ENCODE data around the gene CSAD. TPM values are rescaled to one million over a fixed set of nuclear protein-coding genes. Genes with fewer than 3 reads are reported as not detected.

CSAD gene, protein sequence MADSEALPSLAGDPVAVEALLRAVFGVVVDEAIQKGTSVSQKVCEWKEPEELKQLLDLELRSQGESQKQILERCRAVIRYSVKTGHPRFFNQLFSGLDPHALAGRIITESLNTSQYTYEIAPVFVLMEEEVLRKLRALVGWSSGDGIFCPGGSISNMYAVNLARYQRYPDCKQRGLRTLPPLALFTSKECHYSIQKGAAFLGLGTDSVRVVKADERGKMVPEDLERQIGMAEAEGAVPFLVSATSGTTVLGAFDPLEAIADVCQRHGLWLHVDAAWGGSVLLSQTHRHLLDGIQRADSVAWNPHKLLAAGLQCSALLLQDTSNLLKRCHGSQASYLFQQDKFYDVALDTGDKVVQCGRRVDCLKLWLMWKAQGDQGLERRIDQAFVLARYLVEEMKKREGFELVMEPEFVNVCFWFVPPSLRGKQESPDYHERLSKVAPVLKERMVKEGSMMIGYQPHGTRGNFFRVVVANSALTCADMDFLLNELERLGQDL
- 32.2 and 45.4 TPM in 2 replicates for polyA plus RNA-seq (2012; rRNA removed)
- polyA plus RNA-seq (2012; cell fraction: cytosol; rRNA removed): 3.9 and 5.2 TPM in 2 replicates
- polyA plus RNA-seq (2012; cell fraction: nucleus; rRNA removed): 305 and 362 TPM in 2 replicates

DNA sequence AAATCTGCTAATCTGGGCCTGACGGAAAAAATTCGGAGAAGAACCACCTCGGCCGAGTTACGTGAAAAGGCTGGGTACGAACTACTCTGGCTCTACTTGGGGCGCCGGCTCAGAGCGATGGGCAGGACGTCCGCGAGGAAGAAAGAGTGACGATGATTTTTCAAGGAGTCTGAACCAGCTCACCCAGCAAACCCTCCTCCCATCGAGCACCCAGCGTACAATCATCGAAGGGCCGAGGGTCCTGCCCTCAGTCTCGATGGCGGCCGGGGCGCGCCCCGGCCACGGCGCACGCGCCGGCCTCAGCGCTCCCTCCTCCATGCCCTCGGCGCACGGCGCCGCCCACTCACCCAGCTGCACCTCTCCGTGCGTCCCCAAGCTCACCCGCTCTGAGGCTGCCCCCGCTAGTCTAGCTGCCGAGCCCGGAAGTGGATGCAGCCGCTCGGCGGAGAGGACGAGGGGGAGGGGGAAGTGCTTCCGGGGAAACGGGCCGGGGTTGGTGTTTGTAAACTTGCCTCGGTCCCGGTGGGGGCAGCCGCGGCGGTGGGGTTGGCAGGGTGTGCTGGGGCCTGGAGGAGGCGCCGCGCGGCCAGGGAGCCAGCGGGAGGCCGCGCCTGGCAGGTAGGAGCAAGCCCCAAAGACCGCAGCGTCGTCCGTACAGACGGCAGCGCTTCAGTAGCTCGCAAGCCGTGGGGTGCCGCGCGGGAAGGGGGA is at the start of gene CSAD, which contains the start of gene ZNF740:
Gene CSAD (minus strand): TSS at position 706 of the 711 bp plus-strand sequence. CDS start 7,455 bp downstream, outside the sequence.
Gene ZNF740 (plus strand): TSS at position 503 of the 711 bp plus-strand sequence. CDS start 1,262 bp downstream, outside the sequence.
- under 1% methylated on average over 28 of the region's 70 CpGs for WGBS (ENCODE audit: low lambda C conversion rate)
- Histone ChIP-seq H3K9me2 (no peaks in the 10 kb centered on the region), H3K79me2 (ENCODE audit: insufficient read depth) (peaks cover 41% of the 10 kb centered on the region), H3K27me3 (ENCODE audit: insufficient read depth) (no peaks in the 10 kb centered on the region), H3K27ac (ENCODE audit: low read depth in 2 of 2, low read length in 1 of 2) (peak within 1 kb of the TSS; percentile 89 to 97), H3K4me3 (ENCODE audit: low read depth in 2 of 2, low read length in 1 of 2) (peak within 1 kb of the TSS; percentile 77 to 78), H3K4me2 (peak within 1 kb of the TSS; percentile 97), H3K4me1 (ENCODE audit: control insufficient read depth in 1 of 2, insufficient read depth in 2 of 2, low read depth in 1 of 2, low read length in 1 of 2) (peaks cover 17 to 27% of the 10 kb centered on the region in 2 experiments; a peak in 3 of 4 replicates), H3K9me3 (no peaks in the 10 kb centered on the region), H4K20me1 (ENCODE audit: insufficient read depth) (no peaks in the 10 kb centered on the region; the same call in 1 of the 2 replicates), H3K36me3 (replicated peaks in 1 of 2; ENCODE audit: control insufficient read depth in 1 of 2, insufficient read depth in 2 of 2, low read length in 1 of 2) (peaks cover 32 to 33% of the 10 kb centered on the region in 2 experiments), H3F3A (replicated peaks; ENCODE audit: insufficient read depth) (peaks cover 25% of the 10 kb centered on the region), H2AFZ (ENCODE audit: low read depth) (peak within 1 kb of the TSS; percentile 85), H3K9ac (peak within 1 kb of the TSS; percentile 83)
- CTCF ChIA-PET: interaction anchor here (1.1 to 23.1 kb wide), 10 partner anchors 10 to 165 kb away, joined by 3 to 272 read pairs (median 8); partner anchors contain the start of genes AAAS and ESPL1
- POLR2A ChIA-PET: interaction anchor here (0.7 to 2.1 kb wide), 13 partner anchors 9 to 174 kb away, joined by 3 to 12 read pairs (median 4); partner anchors contain the start of genes AAAS, EIF4B, ESPL1 and MYG1
- peak; percentile 98 for DNase-seq
- TF ChIP-seq JUND (IDR thresholded peaks at IDR 0.05) (no peak), MEF2A (IDR thresholded peaks at IDR 0.05; ENCODE audit: borderline replicate concordance, low read depth) (no peak), TAF1 (IDR thresholded peaks at IDR 0.05; ENCODE audit: borderline replicate concordance, low read depth, low read length) (peak; percentile 62; the same call in 1 of the 2 replicates), FOSL2 (IDR thresholded peaks at IDR 0.05; ENCODE audit: borderline replicate concordance, low read depth) (no peak), EP300 (IDR thresholded peaks at IDR 0.05; ENCODE audit: borderline replicate concordance in 1 of 2, low read depth in 1 of 2, low read length in 1 of 2) (0 out of 4 replicates have a peak, but pooled peaks of 1 of the 2 experiments have one; percentile 6), RCOR1 (IDR thresholded peaks at IDR 0.05; ENCODE audit: low read length) (no peak; the same call in 1 of the 2 replicates), SMC3 (IDR thresholded peaks at IDR 0.05; ENCODE audit: low read depth, low read length) (no peak), RXRA (IDR thresholded peaks at IDR 0.05; ENCODE audit: borderline replicate concordance, low read depth) (0 out of 2 replicates have a peak, but pooled peaks have one; percentile 19), FOXM1 (IDR thresholded peaks at IDR 0.05; ENCODE audit: low read depth) (no peak), GATA2 (CRISPR knock-in tag; IDR thresholded peaks at IDR 0.05) (no peak), FOXJ3 (CRISPR knock-in tag; IDR thresholded peaks at IDR 0.05) (no peak), TEAD4 (IDR thresholded peaks at IDR 0.05; ENCODE audit: borderline replicate concordance, insufficient read depth) (no peak), RAD21 (IDR thresholded peaks at IDR 0.05; ENCODE audit: low read length) (no peak), ELF1 (IDR thresholded peaks at IDR 0.05) (peak; percentile 83), RFX5 (IDR thresholded peaks at IDR 0.05; ENCODE audit: low read length) (no peak), YY1 (IDR thresholded peaks at IDR 0.05; ENCODE audit: low read depth) (peak; percentile 95), POLR2AphosphoS5 (IDR thresholded peaks at IDR 0.05; ENCODE audit: low read depth, low read length) (peak; percentile 66), NFIC (IDR thresholded peaks at IDR 0.05; ENCODE audit: borderline replicate concordance) (no peak), SIN3A (IDR thresholded peaks at IDR 0.05; ENCODE audit: borderline replicate concordance, low read depth, low read length) (no peak), NRF1 (IDR thresholded peaks at IDR 0.05; ENCODE audit: low read depth, low read length) (peak; percentile 95), GABPA (IDR thresholded peaks at IDR 0.05; ENCODE audit: low read depth) (peak; percentile 98), MXI1 (IDR thresholded peaks at IDR 0.05; ENCODE audit: low read depth, low read length) (peak; percentile 65)
- TF ChIP-seq, protein P1, sequence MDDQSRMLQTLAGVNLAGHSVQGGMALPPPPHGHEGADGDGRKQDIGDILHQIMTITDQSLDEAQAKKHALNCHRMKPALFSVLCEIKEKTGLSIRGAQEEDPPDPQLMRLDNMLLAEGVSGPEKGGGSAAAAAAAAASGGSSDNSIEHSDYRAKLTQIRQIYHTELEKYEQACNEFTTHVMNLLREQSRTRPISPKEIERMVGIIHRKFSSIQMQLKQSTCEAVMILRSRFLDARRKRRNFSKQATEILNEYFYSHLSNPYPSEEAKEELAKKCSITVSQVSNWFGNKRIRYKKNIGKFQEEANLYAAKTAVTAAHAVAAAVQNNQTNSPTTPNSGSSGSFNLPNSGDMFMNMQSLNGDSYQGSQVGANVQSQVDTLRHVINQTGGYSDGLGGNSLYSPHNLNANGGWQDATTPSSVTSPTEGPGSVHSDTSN (IDR thresholded peaks at IDR 0.05): 0 out of 2 replicates have a peak, but pooled peaks have one; percentile 5
- TF ChIP-seq, protein P2, sequence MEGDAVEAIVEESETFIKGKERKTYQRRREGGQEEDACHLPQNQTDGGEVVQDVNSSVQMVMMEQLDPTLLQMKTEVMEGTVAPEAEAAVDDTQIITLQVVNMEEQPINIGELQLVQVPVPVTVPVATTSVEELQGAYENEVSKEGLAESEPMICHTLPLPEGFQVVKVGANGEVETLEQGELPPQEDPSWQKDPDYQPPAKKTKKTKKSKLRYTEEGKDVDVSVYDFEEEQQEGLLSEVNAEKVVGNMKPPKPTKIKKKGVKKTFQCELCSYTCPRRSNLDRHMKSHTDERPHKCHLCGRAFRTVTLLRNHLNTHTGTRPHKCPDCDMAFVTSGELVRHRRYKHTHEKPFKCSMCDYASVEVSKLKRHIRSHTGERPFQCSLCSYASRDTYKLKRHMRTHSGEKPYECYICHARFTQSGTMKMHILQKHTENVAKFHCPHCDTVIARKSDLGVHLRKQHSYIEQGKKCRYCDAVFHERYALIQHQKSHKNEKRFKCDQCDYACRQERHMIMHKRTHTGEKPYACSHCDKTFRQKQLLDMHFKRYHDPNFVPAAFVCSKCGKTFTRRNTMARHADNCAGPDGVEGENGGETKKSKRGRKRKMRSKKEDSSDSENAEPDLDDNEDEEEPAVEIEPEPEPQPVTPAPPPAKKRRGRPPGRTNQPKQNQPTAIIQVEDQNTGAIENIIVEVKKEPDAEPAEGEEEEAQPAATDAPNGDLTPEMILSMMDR (IDR thresholded peaks at IDR 0.05): no peak
- TF ChIP-seq, protein P3, sequence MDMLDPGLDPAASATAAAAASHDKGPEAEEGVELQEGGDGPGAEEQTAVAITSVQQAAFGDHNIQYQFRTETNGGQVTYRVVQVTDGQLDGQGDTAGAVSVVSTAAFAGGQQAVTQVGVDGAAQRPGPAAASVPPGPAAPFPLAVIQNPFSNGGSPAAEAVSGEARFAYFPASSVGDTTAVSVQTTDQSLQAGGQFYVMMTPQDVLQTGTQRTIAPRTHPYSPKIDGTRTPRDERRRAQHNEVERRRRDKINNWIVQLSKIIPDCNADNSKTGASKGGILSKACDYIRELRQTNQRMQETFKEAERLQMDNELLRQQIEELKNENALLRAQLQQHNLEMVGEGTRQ (IDR thresholded peaks at IDR 0.05; ENCODE audit: borderline replicate concordance, low read depth, low read length): no peak
- TF ChIP-seq, protein P4, sequence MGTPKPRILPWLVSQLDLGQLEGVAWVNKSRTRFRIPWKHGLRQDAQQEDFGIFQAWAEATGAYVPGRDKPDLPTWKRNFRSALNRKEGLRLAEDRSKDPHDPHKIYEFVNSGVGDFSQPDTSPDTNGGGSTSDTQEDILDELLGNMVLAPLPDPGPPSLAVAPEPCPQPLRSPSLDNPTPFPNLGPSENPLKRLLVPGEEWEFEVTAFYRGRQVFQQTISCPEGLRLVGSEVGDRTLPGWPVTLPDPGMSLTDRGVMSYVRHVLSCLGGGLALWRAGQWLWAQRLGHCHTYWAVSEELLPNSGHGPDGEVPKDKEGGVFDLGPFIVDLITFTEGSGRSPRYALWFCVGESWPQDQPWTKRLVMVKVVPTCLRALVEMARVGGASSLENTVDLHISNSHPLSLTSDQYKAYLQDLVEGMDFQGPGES (IDR thresholded peaks at IDR 0.05; ENCODE audit: low read depth, low read length): no peak
- TF ChIP-seq, protein P5, sequence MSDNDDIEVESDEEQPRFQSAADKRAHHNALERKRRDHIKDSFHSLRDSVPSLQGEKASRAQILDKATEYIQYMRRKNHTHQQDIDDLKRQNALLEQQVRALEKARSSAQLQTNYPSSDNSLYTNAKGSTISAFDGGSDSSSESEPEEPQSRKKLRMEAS (IDR thresholded peaks at IDR 0.05; ENCODE audit: low read depth): peak; percentile 74; the same call in 1 of the 2 replicates
